Gastrocnemius medialis (tissue), 4 donors: ENCODE measurements around the gene ALDOA.

Source experiments
- POLR2A ChIP-seq, 2 donors: fragments of 450-650 bp; IDR thresholded peaks; one replicate each; pipeline ENCODE4 v1.6.1; 2017; ENCODE audit warnings: antibody characterized with exemption in 2 of 2, mild to moderate bottlenecking in 2 of 2, moderate library complexity in 2 of 2
- TF ChIP-seq, protein P1 (sequence below), 5 experiments: fragments of 450-650 bp in 3 of 5; fragments of 200-600 bp in 2 of 5; sonication (generic) in 2 of 5; IDR thresholded peaks in 4 of 5; conservative IDR thresholded peaks in 1 of 5; 1 replicate in 4 of 5; 2 replicates in 1 of 5; pipeline ENCODE4 v1.5.1; 2016 to 2019; ENCODE audit warnings: antibody characterized with exemption in 5 of 5, mild to moderate bottlenecking in 3 of 5, moderate library complexity in 3 of 5

GRCh38 chr16:30078744-30079143 is 13.2 kb downstream of the ALDOA start:
- TF ChIP-seq, protein P1, sequence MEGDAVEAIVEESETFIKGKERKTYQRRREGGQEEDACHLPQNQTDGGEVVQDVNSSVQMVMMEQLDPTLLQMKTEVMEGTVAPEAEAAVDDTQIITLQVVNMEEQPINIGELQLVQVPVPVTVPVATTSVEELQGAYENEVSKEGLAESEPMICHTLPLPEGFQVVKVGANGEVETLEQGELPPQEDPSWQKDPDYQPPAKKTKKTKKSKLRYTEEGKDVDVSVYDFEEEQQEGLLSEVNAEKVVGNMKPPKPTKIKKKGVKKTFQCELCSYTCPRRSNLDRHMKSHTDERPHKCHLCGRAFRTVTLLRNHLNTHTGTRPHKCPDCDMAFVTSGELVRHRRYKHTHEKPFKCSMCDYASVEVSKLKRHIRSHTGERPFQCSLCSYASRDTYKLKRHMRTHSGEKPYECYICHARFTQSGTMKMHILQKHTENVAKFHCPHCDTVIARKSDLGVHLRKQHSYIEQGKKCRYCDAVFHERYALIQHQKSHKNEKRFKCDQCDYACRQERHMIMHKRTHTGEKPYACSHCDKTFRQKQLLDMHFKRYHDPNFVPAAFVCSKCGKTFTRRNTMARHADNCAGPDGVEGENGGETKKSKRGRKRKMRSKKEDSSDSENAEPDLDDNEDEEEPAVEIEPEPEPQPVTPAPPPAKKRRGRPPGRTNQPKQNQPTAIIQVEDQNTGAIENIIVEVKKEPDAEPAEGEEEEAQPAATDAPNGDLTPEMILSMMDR (IDR thresholded peaks at IDR 0.05 in 4 of 5, conservative IDR thresholded peaks at IDR 0.05 in 1 of 5): no peak
- no peak for TF ChIP-seq POLR2A (IDR thresholded peaks at IDR 0.05)
